Nucleus accumbens (tissue), 56 donors: ENCODE measurements around the gene SUN1.
"Not testable (repeated sequence)": the region's sequence is repeated elsewhere in the genome, so short reads cannot be mapped to it uniquely, and the experiment has no call there.

Source experiments
- DNase-seq, 56 donors: peaks; one replicate each; lab custom pipeline; 2025; lab: John Stamatoyannopoulos, UW

Gene SUN1

DNA sequence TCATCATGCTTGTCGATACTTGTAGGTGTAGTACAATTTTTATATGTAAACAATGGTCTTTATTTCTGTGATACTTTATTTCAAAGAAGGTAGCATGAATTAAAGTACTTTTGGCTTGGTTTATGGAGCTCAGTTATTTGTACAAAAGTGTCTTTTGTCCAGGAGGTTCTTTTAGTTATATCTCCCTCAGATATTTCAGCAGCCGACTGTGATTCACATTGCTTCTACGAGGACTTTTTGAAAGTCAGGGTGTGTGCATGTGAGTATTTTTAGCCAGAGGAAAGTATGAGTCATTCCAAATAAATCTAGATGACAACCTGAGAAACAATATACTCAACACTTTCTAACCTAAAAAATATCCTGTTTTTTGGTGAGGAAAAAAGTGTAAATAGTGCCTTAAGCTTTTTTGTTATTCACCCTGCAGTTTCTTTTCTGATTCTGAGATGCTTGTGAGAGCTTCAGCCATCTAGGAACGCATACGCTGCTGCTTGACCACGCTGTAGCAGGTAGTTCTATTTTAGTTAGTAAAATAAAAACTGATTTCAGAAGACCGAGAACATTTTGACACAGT, 595 bp upstream of the SUN1 start:
- DNase-seq: peak in 2 of 56 donors; percentile 13 to 21

DNA sequence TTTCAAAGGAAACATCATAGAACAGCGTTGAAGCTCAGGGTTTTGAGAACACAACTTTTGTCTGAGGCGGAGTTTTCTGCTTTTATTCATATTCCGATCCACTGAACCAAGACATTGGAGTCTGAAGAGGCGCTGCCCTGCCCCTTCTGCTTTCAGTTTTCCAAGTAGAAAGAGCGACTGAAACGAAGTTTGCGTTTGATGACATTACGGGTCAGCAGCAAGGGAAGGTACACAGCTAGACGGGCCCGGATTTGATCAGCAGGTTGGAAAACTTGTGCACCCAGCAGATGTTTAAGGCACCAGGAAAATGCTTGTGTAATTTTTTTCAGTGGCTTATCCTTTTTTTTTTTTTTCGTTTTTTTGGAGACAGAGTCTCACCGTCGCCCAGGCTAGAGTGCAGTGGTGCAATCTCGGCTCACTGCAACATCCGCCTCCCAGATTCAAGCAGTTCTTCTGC, 720 bp downstream of the SUN1 start:
- no peak for DNase-seq

GRCh38 chr7:833601-834258, 1.5 kb downstream of the SUN1 start:
- DNase-seq: no peak

DNA sequence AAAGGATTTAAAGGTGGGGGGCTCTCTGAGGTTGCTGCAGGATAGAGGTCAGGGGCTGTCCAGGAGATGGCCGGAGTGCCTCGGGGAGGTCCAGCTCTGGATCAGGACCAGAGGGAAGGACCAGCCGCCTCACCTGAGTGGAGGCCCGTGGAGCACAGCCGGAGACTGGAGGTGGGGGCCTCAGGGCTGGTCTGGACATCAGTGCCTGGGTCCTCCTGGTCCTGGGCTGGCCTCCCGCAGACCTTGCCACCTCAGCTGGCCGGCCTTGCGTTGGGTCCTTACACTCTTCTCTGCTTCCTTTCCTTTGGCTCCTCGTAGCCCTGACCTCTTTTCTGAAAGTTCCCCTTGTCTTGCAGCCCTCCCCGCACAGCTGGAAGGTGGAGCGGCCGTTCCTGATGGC, 2.0 kb downstream of the SUN1 start:
- no peak for DNase-seq

- no peak for DNase-seq
Measured at GRCh38 chr7:835021-835420, 2.7 kb downstream of the SUN1 start.

DNA sequence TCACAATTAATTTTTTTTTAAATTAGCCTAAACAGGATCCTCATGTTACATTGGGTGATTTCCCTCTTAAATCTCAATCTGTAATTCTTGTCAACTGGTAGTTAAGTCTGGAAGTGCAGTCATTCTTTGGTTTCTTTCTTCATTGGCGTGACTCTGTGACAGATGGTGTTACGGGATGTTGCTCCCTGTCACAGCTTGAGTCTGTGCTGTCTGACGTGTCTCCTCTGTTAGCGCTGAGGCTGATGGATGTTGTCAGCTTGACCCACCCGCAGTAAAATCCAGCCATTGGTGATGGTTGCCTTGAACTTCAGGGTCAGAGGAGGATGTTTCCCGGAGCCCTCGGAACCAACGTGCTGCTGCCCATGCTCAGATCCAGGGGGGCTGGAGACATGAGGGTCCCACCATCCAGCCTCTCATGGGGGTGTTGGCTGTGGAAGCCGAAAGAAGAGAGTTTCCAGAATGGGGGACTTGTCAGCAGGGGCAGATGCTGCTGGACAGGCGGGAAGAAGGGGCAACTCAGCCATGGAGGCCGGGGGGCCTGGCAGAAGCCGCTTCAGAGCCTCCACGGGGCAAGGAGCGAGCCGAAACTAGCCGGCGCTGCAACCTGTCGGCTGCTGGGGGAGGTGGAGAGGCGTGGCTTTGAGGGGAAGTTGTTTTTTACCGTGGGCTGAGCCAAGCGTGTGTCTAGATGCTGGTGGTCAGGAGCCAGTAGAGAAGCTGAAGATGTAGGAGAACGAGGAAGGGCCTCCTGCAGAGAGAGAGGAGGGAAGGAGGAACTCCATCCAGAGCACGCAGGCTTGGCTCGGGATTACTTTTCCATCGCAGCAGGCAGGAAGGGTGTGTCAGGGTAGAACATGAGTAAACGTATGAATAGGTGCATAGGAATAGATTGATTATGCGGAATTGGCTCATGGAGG, 3.5 kb downstream of the SUN1 start:
- no peak for DNase-seq

- peak in 1 of 56 donors; percentile 18 for DNase-seq
Measured at GRCh38 chr7:836429-836828, 4.2 kb downstream of the SUN1 start.

DNA sequence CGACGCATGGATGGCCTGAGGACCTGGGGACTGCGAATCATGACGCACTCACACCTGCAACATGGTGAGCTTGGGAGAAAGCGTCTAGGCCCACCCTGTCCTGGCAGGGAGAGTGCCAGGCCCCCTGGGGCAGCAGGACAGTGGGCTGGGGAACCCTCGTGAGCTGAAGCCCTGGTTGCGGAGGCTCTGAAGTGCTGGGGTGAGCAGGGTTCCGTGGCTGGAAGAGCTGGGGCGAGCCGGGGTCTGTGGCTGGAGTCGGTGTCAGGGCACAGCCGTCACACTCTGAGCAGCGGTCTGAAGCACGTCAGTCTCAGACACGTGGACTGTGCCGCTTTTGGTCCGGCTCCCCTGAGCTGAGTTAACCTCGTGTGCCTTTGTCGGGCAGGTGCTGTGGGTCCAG, 4.7 kb downstream of the SUN1 start:
- no peak for DNase-seq

GRCh38 chr7:840001-840600, 7.8 kb downstream of the SUN1 start:
- DNase-seq: no peak

GRCh38 chr7:841943-842342, 9.7 kb downstream of the SUN1 start:
- no peak for DNase-seq

- peak in 28 of 56 donors; percentile 5 to 75 (median 40) for DNase-seq
Measured at GRCh38 chr7:842431-843031, 10.3 kb downstream of the SUN1 start.

- no peak for DNase-seq
Measured at GRCh38 chr7:843230-843629, 11.0 kb downstream of the SUN1 start.

DNA sequence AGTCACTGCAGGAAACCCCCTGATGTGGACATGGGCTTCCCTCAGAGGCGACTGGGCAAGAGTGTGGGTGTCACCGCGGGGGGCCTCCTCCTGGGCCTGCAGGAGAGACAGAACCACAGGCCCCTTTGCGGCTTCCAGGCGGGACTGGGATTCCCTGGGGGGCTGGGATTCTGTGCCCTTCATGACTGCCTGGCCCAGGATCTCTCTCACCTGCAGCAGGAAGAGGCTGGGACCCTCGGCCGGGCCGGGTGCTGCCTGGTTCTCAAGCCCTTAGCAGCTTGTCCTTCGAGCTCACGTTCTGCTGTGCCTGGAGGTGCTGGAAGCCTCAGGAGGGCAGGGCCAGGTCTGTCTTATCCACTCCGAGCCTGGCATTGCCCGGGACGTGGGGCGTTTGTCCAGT, 11.8 kb downstream of the SUN1 start:
- DNase-seq: no peak

- no peak for DNase-seq
Measured at GRCh38 chr7:844514-844913, 12.2 kb downstream of the SUN1 start.

DNA sequence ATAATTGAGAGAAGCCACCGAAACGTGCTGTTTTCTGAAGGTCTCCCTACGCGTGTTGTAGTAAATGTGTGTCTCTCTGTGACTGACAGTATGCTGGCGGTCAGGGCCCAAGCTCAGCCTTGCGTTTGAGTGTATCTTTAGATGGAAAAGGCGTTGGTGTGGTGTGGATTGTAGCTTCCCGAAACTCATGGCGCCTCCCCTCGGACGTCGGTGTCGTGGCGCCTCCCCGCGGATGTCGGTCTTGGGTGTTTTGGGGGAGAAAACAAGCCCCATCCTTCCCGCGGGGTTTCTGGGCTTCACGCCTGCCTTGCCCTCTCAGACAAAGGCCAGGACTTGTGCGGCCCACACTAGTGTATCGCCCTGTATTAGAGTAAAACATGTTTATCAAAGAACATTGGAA, 12.8 kb downstream of the SUN1 start:
- DNase-seq: no peak

DNA sequence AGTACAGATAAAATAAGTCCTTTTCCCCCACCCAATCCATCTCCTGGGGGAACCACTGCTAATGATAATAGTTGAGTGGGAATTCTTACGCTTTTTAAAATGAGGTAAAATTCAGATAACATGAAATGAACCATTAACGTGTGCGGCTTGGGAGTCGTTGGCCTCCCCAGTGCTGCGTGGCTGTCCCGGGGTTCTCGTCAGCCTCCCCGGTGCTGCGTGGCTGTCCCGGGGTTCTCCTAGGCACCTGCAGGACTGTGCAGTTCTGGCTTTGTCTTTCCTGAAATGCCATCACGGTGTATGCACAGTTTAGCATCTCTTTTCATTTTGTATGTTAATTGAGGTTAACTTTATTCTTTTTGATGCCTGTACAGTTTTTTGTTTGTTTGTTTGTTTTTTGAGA, 13.5 kb downstream of the SUN1 start:
- DNase-seq: no peak

DNA sequence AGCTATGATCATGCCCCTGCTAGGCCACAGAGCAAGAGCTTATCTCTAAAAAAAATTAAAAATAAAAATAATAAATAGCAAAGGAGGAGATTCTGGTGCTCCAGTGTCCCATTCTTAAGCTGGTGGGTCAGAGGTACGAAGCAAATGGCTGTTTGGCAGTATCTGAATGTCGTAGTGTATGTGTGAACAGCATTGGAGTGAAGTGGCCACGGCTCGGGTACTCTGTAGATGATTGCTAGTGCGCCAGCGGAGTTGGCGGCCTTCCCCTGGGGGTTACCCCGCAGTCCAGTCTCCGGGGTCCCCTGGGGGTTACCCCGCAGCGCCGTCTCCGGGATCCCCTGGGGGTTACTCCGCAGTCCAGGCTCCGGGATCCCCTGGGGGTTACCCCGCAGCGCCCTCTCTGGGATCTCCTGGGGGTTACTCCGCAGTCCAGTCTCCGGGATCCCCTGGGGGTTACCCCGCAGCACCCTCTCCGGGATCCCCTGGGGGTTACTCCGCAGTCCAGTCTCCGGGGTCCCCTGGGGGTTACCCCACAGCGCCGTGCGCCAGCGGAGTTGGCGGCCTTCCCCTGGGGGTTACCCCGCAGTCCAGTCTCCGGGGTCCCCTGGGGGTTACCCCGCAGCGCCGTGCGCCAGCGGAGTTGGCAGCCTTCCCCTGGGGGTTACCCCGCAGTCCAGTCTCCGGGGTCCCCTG, 14.8 kb downstream of the SUN1 start:
- DNase-seq: not testable (repeated sequence)

GRCh38 chr7:847728-848127, 15.5 kb downstream of the SUN1 start:
- DNase-seq: not testable (repeated sequence)

DNA sequence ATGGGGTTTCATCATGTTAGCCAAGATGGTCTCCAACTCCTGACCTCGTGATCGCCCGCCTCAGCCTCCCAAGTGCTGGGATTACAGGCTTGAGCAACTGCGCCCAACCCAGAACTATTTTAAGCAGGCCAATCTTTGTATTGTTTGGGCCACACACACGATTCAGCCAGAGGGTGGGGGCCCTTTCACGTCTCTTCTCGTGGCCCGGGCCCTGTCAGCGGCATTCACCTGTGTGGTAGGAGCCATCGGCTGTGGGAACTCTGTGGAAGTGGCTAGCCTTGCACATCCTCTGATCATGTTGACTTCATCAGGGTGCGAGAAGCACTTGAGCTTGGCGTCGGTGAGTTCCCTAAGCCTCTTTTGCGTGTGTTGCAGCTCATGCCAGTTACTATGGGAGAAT, 16.9 kb downstream of the SUN1 start:
- DNase-seq: no peak

- DNase-seq: no peak
Measured at GRCh38 chr7:849781-850180, 17.5 kb downstream of the SUN1 start.
